ENCODE measurements around the gene PALM2AKAP2.

- TF ChIP-seq CTCF (IDR thresholded peaks at IDR 0.05) (peak; percentile 40 to 88 (median 80)), POLR2A (IDR thresholded peaks at IDR 0.05) (no peak)
Measured at GRCh38 chr9:109817846-109818472, 38.0 kb downstream of the PALM2AKAP2 start.
